HG02885 (cell line): ENCODE measurements around the gene SLC35D2.
"Not testable (repeated sequence)": the region's sequence is repeated elsewhere in the genome, so short reads cannot be mapped to it uniquely, and the experiment has no call there.

Experiments used
- ATAC-seq: cut with Tn5 transposase; IDR thresholded peaks from one replicate; pipeline ENCODE4 v1.9.1; 2021; ENCODE audit warnings: mild to moderate bottlenecking; ENCODE audit not compliant: unreplicated experiment, poor library complexity

SLC35D2 gene

DNA sequence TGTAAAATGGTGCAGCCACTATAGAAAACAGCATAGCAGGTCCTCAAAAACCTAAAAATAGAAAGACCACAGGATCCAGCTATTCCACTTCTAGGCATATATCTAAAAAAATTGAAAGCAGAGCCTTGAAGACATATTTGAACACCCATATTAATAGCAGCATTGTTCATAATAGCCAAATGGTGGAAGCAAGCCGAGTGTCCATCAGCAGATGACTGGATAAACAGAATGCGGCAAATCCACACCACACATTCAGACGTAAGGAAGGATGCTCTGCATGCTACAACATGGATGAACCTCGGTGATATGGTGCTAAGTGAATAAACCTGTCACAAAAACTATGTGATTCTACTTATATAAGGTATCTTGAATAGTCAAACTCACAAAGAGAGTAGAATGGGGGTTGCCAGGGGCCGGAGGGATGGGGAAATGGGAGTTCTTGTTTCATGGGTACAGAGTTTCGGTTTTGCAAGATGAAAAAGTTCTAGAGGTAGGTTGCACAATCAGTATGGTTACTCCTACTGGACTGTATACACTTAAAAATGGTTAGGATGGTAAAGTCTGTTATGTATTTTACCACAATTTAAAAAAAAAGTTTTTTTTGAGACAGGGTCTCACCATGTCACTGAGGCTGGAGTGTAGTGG lies 64.5 kb downstream of the SLC35D2 start:
- no peak for ATAC-seq

DNA sequence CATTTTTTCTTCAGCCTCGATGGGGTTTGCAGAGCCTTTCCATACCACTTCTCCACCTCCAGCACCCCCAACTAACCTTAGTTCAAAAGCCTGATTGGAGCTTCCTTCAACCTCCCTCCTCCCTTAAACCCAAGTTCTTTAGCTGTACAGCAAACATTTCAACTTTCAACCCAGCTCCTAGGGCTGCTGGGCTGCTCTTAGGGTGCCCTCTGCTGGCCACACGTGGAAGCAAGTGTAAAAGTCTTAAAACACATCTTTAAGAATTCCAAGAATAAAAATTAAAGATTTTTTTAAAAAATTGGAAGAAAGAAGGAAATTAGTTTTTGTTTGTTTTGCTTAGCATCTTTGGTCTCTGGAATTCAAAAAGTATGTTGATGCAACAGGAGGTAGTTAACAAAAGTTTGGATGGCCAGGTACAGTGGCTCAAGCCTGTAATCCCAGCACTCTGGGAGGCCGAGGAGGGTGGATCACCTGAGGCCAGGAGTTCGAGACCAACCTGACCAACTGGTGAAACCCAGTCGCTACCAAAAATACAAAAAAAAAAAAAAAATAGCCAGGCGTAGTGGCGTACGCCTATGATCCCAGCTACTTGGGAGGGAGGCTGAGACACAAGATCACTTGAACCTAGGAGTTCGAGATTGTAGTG lies 66.1 kb downstream of the SLC35D2 start:
- ATAC-seq, result no peak

DNA sequence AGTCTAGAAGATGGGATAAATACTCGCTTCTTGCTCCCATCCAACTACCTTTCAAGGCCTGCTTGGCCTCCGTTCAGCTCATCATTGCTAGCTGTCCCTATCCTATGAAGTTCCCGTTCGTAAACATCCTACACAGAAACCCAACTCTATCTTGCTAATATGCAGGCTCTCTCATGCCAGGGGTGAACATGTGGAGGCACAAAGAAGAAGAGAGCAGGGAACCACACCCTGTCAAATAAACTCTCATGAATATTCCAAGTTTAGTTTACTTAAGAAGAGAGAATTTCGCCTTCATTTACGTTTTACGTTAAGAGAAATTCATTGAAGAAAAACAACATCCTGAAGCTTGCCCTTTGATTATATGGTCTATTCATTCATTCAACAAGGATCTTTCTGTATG lies 73.7 kb downstream of the SLC35D2 start:
- ATAC-seq, result no peak

DNA sequence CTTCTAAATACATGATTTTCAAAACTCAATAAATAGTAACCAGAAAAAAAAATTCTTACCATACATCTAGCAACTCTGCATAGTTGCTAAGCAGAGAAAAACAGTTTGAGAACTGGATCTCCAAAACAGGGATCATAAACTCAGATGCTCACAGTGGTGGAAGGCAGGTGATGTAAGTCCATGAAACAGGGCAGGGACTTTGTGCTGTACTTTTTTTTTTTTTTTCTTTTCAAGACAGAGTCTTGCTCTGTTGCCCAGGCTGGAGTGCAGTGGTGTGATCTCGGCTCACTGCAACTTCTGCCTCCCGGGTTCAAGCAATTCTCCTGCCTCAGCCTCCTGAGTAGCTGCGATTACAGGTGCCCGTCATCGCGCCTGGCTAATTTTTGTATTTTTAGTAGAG lies 76.6 kb downstream of the SLC35D2 start:
- not testable (repeated sequence) for ATAC-seq

DNA sequence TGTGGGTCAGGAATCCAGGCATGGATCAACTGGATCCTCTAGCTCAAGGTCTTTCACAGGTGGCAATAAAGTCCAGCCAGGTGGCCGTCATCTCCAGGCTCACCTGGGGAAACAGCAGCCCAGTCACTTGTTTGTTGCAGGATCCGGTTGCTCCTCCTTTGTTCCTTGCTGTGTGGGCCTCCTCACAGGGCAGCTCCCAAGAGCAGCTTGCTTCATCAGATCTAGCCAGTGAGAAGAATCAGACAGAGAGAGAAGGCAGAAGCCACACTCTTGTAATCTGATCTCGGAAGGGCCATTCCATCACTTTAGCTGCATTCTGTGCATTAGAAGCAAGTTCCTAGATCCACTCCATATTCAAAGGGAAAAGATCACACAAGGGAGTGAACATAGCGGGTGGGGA lies 78.3 kb downstream of the SLC35D2 start:
- no peak for ATAC-seq

DNA sequence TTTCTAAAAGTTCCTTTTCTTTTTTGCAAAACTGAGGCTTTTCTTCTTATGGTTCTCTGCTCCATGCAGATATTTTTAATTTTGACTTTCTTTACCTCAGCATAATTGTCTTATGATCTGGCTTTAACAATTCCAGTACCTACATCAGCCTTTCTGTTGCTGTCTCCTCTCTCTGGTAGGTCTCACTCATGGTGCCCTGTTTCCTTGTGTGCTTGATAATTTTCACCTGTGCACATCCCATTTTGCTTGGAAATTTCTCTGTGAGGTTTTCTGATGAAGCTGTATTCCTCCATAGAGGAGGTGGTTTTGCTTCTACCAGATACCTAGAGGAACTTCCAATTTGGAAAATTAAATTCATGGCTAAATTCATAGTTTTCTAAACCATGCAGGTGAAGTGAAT lies 79.3 kb downstream of the SLC35D2 start:
- no peak for ATAC-seq

DNA sequence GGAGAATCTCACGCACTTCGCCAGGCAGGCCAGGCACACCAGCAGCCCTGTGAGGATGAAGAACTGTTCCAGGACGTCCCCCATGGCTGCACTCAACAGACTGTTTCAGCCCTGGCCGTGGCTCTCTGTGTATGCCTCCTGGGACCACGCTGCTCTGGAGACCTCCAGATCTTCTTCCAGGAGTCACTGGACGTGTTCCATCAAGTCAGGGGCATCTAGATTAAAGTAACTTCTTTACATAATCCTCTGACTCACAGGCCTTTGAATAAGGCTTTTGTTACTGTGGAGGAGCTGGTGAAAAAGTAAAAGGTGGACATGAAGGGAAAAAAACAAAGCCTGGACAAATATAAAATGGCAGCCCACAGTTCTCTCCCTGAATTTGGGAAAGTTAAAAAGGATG lies 81.5 kb downstream of the SLC35D2 start, which contains the start of gene HSD17B3:
Gene HSD17B3, minus strand, starts transcription at position 156 of the 400 bp plus-strand sequence. Its CDS starts 72 bp downstream, at position 84.
- no peak for ATAC-seq

DNA sequence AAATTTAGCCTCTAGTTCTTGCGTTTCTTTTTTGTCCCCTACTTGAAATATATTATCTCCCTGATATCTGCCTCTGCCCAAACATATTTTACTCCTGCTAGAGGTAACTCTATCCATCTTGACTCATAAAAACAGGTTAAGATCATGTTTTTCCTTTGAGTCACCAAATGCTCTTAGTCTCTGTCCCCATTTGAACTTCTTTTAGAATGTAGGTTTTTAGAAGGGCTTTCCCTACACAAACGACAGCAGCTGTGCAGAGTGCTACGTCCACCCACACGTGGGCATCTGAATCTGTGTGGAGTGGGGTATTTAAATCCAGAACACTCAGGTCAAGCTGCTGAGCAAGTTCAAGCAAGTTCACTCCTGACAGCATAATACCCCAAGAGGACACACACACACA lies 83.7 kb downstream of the SLC35D2 start:
- no peak for ATAC-seq

DNA sequence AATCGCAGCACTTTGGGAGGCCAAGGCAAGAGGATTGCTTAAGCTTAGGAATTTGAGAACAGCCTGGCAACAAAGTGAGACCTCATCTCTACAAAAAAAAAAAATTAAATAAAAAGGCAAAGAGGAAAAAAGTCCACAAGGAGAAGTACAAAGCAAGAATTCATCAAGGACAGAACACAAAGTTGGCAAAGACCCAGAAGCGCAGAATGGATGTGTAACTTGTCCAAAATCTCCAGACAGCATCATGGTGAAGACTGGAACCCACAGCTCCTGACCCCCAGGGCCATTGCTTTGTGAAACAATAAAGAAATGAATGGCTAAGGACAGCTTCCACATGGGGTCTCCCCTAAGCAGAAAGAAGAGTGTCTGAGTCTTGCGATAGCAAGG lies 89.4 kb downstream of the SLC35D2 start:
- ATAC-seq, result no peak

DNA sequence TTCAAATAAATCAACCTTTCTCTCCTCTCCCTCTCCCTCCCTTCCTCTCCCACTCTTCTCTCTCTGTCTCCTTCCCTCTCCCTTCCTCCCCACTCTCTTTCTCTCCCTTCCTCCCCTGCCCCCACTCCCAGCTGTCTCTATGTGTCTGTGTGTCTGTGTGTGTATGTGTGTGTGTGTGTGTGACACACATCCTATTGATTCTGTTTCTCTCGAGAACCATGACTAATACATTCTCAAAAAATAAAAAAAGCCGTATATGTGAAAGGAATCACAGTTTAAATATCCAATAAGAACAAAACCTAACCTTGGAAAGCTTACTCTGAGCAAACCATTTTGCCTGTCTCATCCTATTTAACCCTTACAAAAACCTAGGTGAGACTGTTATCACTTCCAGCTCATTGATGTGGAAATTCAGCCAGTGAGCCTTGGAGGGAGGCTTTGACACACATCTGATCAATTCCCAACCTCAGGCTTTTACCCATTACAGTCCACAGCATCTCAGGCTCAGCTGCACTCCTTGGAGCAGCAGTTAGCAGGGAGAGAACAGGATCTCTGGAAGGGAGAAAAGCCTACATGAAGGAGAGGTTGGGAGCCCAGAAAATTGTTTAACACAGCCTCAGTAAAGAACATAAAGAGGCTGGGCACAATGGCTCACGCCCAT lies 89.9 kb downstream of the SLC35D2 start:
- no peak for ATAC-seq

DNA sequence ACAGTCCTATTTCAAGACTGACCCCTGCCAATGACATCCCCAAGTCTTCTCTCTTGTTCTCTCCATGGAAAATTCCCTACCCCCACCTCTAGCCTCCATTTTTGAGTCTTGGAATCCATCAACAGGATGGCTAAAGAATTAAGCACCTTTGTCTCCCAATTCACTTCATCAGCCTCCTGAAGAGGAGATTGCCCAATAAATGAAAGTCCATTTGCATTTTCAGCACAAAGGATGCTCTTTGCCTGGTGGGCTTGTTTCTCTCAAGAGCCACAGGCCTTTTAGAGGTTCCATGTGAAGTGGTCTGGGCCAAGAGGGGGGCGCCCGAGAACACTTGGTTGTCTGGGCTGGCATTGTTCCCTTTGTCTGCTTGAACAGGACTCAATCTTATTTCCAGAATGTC lies 94.1 kb downstream of the SLC35D2 start:
- no peak for ATAC-seq

DNA sequence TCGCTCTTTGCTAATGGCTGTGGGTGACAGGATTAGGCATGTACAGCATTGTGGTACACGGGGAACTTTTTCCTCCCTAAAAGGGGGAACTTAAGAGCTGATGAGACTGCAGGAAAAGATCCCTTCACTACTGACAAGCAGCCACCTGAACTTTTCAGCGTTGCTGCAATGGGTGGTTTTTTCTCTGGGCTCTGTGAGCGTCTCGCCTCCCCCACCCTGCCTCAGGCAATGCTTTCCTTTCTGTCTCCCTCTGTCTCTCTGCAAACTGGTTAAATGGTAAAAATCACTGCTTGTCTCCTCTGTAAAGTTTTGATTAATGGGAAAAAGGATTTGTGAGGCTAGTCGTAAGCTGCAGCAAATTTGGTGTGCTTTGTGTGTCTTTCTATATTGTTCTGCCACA lies 101.9 kb downstream of the SLC35D2 start:
- ATAC-seq, result no peak

DNA sequence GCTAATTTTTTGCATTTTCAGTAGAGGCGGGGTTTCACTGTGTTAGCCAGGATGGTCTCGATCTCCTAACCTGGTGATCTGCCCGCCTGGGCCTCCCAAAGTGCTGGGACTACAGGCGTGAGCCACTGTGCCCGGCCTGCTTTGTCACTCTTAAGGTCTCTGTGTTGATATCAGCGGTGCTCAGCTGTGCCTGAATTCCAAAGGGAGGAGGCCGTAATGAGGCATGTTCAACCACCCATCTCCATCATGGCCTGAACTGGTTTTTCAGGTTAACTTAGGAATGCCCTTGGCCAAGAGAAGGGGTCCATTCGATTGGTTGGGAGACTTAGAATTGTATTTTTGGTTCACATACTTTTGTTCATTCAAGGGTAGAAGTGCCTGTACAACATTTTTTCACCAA lies 103.6 kb downstream of the SLC35D2 start:
- ATAC-seq, result no peak

DNA sequence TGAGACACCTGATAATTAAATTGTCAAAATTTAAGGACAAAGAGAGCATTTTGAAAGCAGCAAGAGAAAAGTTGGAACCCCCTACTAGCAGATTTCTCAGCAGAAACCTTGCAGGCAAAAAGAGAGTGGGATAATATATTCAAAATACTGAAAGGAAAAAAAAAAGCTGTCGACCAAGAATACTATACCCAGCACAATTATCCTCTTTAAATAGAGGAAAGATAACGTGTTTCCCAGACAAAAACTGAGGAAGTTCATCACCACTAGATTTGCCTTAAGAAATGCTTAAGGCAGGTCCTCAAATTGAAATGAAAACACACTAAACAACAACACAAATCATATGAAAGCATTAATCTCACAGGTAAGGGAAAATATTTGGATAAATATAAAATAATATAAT lies 108.6 kb downstream of the SLC35D2 start:
- ATAC-seq, result no peak
